22Rv1 (cell line): Measurements from ENCODE around the gene COL8A1.

Experiments
- H3K27ac ChIP-seq: fragments of 450-650 bp; 2 replicates; pipeline ENCODE4 v1.5.1; 2017
- CTCF ChIP-seq: fragments of 450-650 bp; IDR thresholded peaks from 2 replicates; pipeline ENCODE4 v1.5.1; 2017; ENCODE audit warnings: mild to moderate bottlenecking
- ZFX ChIP-seq: fragments of 450-650 bp; IDR thresholded peaks from 2 replicates; pipeline ENCODE4 v1.6.1; 2017; ENCODE audit warnings: antibody characterized with exemption, borderline replicate concordance

Gene COL8A1

DNA sequence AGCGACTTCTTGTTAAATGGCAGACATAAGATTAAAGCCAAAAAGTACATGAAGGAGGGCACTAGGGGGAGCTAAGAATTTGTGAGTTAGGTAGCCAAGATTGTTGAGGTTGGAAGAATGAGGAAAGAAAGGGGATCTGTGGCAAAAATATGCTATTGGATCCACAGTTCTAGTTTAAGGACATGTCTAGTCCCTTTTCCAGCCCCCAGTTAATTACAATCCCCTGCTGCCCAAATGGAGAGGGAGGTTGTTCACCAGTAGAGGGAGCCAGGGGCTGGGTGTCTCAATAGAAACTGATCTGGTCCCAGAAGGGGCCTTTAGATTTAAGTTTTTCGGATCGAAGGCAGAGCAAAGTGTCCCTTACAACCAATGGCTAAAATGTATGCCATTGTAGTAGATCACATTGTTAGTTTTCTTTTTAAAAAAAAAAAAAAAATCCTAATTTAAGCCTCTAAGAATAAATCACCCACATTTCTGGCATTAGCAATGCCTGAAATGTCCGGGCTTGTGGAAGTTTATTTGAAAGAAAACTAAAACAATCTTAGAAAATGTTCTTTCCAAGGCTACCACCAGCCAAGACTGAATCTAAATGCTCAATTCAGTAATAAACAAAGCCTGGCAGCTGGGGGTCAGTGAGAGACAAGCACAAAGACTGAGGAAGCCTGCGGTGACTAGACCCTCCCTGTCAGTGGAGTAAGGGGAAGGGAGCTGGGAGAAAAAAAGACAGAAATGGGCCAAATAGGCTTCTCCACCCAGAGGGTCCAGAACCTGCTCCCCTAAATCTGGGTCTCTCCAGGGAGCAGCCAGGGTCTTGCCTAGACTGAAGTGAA lies 7.1 kb downstream of the COL8A1 start:
- peak; percentile 89 for TF ChIP-seq CTCF
- no peak for TF ChIP-seq ZFX
- no peak overlapping the region for H3K27ac ChIP-seq

DNA sequence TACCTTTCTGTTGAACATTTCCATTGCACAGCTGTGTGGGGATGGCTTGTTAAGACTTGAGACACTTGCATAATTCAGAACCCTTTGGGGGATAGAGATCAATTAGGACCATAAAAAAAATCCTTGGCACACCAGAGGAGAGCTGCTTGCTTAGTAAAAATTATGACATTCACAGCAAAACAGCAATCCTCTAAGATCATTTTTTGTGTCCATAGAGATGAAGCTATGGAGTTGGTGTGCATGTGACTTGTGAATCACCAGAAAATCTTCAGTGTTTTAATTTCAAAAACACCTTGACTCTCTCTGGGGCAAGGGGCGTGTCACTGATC lies 7.7 kb downstream of the COL8A1 start:
- no peak overlapping the region for H3K27ac ChIP-seq
- no peak for TF ChIP-seq ZFX
- TF ChIP-seq CTCF: no peak

DNA sequence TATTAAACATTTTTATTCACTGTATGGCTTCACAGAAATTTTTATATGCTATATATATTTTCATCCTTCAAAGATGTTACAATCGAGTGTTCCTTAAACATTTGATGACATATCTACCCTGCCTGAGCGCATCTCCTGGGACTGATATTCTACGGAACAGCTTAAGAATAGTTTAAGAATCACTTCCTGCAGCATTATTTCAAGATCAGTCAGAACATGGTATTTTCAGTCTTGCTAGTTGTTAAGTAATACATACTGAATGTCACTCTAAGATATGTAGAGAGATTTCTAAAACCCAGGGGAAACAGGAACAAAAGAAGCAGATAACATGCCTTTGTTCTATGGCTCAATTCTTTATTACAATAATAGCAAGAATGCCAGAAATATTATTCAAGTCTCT lies 8.7 kb downstream of the COL8A1 start:
- TF ChIP-seq ZFX (no peak), CTCF (no peak)

DNA sequence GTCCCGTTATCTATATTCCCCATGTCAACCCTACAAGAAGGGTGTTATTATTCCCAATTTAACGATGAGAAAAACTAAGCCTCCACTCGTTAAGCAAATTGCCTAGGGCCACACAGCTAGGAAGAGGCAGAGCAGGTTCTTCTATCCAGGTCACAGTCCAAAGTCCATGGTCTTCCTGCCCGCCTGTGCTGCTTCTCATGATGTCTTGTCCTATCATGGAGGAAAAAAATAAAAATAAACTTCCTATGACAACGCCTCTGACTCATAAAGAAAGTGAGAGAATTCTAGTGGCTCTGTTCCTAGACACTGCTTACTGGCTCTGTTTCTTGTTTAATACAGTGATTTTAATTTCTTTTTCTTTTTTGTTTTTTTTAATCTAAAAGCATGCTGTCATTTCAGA lies 9.7 kb downstream of the COL8A1 start:
- no peak for TF ChIP-seq CTCF
- TF ChIP-seq ZFX: no peak

More for the DNA sequence above, 8.7 kb downstream of the COL8A1 start:
- H3K27ac ChIP-seq: peak overlapping the region; percentile 82

DNA sequence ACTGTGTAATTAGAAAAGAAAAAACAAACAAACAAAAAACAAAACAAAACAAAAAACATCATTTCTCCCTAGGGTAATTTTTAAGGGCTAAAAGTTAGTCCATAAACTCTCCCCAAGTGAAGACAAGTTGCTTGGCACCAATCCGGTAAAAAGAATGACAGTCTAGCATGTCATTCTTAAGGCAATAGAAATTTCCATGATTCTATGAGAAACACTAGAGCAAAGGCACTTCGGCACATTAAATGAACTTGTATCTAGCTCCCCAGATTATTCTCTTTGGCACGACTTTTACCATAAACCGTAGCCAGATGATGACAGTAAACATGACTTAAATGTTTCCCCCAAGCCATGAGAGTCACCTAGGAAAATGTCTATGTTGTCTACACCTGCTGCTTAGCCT lies 10.1 kb downstream of the COL8A1 start:
- peak overlapping the region; percentile 82 for H3K27ac ChIP-seq
- TF ChIP-seq ZFX (no peak), CTCF (no peak)

More for the DNA sequence above, 9.7 kb downstream of the COL8A1 start:
- H3K27ac ChIP-seq: peak overlapping the region; percentile 82

GRCh38 chr3:99651531-99651930 lies 13.1 kb downstream of the COL8A1 start:
- no peak for TF ChIP-seq CTCF
- no peak for TF ChIP-seq ZFX
- peak overlapping the region; percentile 46 for H3K27ac ChIP-seq

GRCh38 chr3:99656624-99657023 lies 18.2 kb downstream of the COL8A1 start:
- TF ChIP-seq CTCF (no peak), ZFX (no peak)
- no peak overlapping the region for H3K27ac ChIP-seq
